Epidermal melanocyte (primary cell): Measurements from ENCODE around the gene FBXL13.
"Not testable (repeated sequence)": the region's sequence is repeated elsewhere in the genome, so short reads cannot be mapped to it uniquely, and the experiment has no call there.

Source experiments
- DNase-seq: peaks from one replicate; pipeline ENCODE4 v3.0.0; 2011; ENCODE audit warnings: low spot score; ENCODE audit not compliant: insufficient read length

Gene FBXL13

GRCh38 chr7:102935450-102936115, 139.0 kb downstream of the FBXL13 start:
- no peak for DNase-seq

GRCh38 chr7:102934701-102935100, 139.9 kb downstream of the FBXL13 start:
- DNase-seq, result no peak

- no peak for DNase-seq
These were observed 140.4 kb downstream of the FBXL13 start for GRCh38 chr7:102934239-102934638.

- no peak for DNase-seq
These were observed 140.8 kb downstream of the FBXL13 start for GRCh38 chr7:102933763-102934162.

- DNase-seq, result no peak
These were observed 142.8 kb downstream of the FBXL13 start for GRCh38 chr7:102931757-102932156.

GRCh38 chr7:102927312-102927933, 147.2 kb downstream of the FBXL13 start:
- no peak for DNase-seq

GRCh38 chr7:102926783-102927140, 147.8 kb downstream of the FBXL13 start:
- DNase-seq, result no peak

- no peak for DNase-seq
These were observed 148.4 kb downstream of the FBXL13 start for GRCh38 chr7:102925976-102926782.

- no peak for DNase-seq
These were observed 155.8 kb downstream of the FBXL13 start for GRCh38 chr7:102918845-102919244.

GRCh38 chr7:102917436-102918353, 156.9 kb downstream of the FBXL13 start:
- no peak for DNase-seq

GRCh38 chr7:102916881-102917280, 157.7 kb downstream of the FBXL13 start:
- no peak for DNase-seq

- DNase-seq, result no peak
These were observed 158.2 kb downstream of the FBXL13 start for GRCh38 chr7:102916426-102916825.

GRCh38 chr7:102914585-102914984, 160.0 kb downstream of the FBXL13 start:
- DNase-seq, result no peak

GRCh38 chr7:102913826-102914225, 160.8 kb downstream of the FBXL13 start:
- no peak for DNase-seq

- DNase-seq, result no peak
These were observed 161.9 kb downstream of the FBXL13 start, which contains the start of gene LRRC17 for GRCh38 chr7:102912742-102913141. Gene LRRC17 (plus strand): TSS chr7:102913000. CDS start chr7:102933914, 20,914 bp downstream.

GRCh38 chr7:102908676-102909075, 165.9 kb downstream of the FBXL13 start:
- no peak for DNase-seq

- not testable (repeated sequence) for DNase-seq
These were observed 171.0 kb downstream of the FBXL13 start for GRCh38 chr7:102903576-102903975.

GRCh38 chr7:102902052-102902451, 172.5 kb downstream of the FBXL13 start:
- DNase-seq, result not testable (repeated sequence)

- DNase-seq, result no peak
These were observed 176.1 kb downstream of the FBXL13 start for GRCh38 chr7:102898532-102898859.

- no peak for DNase-seq
These were observed 176.6 kb downstream of the FBXL13 start for GRCh38 chr7:102897856-102898531.

- no peak for DNase-seq
These were observed 177.4 kb downstream of the FBXL13 start for GRCh38 chr7:102897211-102897631.
